GM19238 (cell line): ENCODE measurements around the gene KRTAP5-11.
"Not testable (repeated sequence)": the region's sequence is repeated elsewhere in the genome, so short reads cannot be mapped to it uniquely, and the experiment has no call there.

Source experiments
- DNase-seq: peaks from one replicate; pipeline ENCODE4 v3.0.0; 2011; ENCODE audit warnings: low spot score; ENCODE audit not compliant: insufficient read length

Gene KRTAP5-11, protein sequence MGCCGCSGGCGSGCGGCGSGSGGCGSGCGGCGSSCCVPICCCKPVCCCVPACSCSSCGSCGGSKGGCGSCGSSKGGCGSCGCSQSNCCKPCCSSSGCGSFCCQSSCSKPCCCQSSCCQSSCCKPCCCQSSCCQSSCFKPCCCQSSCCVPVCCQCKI

DNA sequence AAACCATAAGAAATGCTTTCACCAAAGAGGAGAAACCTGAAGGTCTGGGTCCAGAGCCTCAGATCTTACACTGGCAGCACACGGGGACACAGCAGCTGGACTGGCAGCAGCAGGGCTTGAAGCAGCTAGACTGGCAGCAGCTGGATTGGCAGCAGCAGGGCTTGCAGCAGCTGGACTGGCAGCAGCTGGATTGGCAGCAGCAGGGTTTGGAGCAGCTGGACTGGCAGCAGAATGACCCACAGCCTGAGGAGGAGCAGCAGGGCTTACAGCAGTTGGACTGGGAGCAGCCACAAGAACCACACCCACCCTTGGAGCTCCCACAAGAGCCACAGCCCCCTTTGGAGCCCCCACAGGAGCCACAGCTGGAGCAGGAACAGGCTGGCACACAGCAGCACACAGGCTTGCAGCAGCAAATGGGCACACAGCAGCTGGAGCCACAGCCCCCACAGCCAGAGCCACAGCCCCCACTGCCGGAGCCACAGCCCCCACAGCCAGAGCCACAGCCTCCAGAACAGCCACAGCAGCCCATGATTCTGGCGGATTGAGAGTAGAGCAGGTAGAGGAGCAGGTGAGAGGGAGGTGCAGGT is at the start of gene KRTAP5-11:
KRTAP5-11 (minus strand) TSS at position 567 of the 587 bp plus-strand sequence; CDS start at position 529, 38 bp downstream.
- DNase-seq, result no peak

- not testable (repeated sequence) for DNase-seq
Measured at GRCh38 chr11:71631551-71631950, 48.9 kb upstream of the KRTAP5-11 start.

DNA sequence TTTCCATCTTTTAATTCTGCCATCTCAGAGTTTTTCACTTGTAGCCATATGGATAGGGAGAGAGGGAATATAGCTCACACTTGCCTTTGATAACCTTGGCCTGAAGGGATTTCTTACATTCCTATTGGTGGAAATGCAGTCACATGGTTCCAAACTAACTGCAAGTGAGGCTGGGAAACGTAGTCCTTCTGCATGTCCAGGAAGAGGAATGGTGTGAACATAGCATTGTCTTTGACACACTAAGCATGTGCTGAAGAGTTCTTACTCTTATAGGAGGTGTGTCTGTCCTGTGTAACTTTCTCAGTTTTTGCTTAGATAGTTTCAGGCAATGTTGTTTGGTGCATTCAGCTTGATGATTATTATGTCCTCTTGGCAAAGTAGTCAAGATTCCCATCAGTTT is 47.4 kb upstream of the KRTAP5-11 start:
- DNase-seq, result not testable (repeated sequence)

GRCh38 chr11:71628943-71629342 is 46.3 kb upstream of the KRTAP5-11 start:
- not testable (repeated sequence) for DNase-seq

- DNase-seq, result not testable (repeated sequence)
Measured at GRCh38 chr11:71623226-71623625, 40.6 kb upstream of the KRTAP5-11 start.

- DNase-seq, result not testable (repeated sequence)
Measured at GRCh38 chr11:71622561-71622960, 39.9 kb upstream of the KRTAP5-11 start.

DNA sequence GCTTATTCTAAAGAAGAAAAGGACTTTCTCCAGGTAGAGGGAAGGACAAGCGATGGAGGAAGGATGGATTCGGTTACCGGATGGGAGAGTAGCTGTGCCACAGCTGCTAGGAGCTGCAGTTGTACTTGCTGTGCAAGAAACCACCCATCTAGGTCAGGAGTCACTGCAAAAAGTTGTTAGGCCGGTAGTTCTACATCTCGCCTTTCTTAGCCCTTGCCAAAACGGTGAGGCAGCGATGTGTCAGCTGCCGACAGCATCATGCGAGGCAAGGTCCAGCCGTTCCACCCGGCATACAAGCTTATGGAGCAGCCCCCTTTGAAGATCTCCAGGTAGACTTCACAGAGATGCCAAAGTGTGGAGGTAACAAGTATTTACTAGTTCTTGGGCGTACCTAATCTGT is 32.3 kb upstream of the KRTAP5-11 start:
- not testable (repeated sequence) for DNase-seq

GRCh38 chr11:71614366-71614917 is 31.8 kb upstream of the KRTAP5-11 start:
- not testable (repeated sequence) for DNase-seq

DNA sequence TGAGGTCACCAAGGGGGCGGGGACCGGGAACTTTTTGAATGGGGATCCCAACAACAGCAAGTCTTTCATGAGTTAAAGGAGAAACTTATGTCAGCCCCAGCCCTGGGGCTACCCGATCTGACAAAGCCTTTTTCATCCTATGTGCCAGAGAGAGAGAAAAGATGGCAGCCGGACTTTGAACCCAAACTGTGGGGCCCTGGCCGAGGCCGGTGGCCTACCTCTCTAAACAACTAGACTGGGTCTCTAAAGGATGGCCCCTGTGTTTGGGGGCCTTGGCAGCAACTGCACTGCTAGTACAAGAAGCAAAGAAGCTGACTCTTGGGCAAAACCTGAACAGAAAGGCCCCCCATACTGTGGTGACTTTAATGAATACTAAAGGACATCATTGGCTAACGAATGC is 31.3 kb upstream of the KRTAP5-11 start:
- not testable (repeated sequence) for DNase-seq

DNA sequence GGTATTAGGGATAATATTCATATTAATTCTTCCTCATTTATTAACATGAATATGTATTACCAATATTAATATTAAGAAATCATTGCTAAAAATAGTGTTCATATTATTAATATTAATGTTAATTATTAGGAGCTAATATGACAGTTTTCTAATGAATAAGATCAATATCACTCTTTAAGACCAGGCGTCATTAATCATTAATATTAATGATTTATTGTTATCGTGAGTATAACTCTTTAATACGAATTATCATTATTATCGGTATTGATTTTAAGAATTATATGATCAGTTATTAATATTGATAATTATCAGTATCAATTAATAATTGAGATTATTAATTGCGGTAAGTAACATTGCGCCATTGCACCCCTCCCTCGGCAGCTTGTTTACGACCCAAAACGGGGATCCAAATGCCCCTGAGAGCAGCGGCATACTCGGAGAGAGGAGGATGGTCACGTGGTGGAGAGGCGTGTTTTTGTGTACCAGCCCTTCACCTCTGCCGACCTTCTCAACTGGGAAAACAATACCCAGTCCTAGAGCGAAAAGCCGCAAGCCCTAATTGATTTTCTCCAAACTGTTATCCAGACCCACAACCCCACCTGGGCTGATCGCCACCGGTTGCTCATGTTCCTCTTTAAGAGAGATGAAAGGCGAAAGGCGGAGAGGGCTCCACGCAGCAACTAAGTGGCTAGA is 28.7 kb upstream of the KRTAP5-11 start:
- not testable (repeated sequence) for DNase-seq

DNA sequence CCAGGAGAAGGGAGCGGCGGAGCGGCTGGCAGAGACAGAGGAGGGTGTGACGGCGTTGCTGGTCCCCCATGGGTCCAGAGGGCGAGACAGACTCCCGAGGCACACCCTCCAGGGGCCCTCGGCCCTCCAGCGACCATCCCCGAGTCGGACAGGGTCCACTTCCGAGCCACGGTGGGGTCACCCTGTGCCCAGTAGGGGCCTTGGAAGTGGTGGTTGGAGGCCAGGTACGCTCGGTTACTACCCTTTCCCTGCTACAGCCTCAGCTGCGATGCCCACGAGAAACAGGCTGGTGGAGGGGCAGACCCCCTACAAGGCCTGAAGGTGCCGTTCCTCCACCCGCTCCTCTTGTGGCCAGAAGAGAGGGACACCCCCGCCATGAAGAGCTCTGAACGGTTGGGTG is 25.6 kb upstream of the KRTAP5-11 start:
- not testable (repeated sequence) for DNase-seq

DNA sequence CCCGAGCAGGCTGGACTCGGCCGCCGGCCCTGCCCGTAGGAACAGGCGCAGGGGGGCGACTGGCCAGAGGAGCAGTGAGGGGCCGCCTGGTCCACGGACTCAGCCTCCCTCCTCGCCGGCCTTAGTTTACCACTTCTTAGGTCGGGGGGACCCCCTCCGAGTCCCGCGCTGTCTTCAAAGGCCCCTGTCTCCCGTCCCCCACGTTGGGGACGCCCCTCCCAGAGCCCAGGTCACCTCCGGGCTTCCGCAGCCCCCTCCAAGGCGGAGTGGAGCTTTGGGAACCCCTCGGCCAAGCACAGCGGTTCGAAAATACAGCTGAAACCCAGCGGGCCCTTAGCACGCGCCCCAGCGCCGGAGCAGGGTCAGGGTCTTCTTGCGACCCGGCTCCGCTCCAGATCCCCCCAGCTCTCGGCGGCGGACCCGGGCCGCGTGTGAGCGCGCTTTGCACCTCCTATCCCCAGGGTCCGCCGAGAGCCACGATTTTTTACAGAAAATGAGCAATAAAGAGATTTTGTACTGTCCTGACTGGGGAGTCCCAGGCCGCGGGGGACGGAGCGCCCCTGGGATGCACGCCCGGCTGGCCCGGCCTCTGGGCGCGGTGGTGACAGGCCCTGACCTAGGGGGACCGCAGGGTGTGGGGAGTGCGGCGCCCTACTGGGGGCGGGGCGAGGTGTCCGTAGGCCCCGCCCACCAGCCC is 25.0 kb upstream of the KRTAP5-11 start:
- DNase-seq, result not testable (repeated sequence)

DNA sequence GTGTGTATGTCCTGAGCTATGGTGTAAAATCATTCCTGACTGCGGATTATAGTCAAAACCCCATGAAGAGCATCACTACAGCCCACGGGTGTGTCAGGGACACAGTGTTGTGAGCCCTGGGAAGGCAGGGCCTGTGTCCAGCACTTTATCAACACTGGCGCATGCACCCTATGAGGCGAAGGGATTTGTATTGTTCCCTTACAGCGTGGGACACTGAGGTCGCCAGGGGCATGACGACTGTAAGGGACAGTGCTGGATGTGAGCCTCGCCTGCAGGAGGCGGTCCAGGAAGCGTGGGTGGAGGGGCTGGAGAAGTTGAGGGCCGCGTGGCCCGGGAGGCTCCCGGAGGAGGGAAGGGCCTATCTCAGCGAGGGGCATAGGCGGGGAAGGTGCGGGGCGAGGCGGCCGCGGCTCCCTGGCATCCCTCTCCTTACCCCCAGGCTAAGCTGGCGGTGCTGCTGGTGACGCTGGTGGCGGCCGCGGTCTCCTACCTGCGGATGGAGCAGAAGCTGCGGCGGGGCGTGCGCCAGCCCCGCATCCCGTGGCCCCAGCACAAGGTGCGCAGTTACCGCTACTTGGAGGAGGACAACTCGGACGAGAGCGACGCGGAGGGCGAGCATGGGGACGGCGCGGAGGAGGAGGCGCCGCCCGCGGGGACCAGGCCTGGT is 24.3 kb upstream of the KRTAP5-11 start:
- not testable (repeated sequence) for DNase-seq

GRCh38 chr11:71604798-71605488 is 22.3 kb upstream of the KRTAP5-11 start:
- not testable (repeated sequence) for DNase-seq

- DNase-seq, result not testable (repeated sequence)
Measured at GRCh38 chr11:71603221-71603620, 20.5 kb upstream of the KRTAP5-11 start.

DNA sequence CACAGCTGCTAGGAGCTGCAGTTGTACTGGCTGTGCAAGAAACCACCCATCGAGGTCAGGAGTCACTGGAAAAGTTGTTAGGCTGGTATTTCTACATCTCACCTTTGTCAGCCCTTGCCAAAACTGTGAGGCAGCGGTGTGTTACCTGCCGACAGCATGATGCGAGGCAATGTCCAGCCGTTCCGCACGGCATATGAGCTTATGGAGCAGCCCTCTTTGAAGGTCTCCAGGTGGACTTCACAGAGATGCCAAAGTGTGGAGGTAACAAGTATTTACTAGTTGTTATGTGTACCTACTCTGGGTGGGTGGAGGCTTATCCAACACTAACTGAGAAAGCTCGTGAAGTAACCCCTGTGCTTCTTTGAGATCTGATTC is 6.9 kb upstream of the KRTAP5-11 start:
- not testable (repeated sequence) for DNase-seq

- DNase-seq, result not testable (repeated sequence)
Measured at GRCh38 chr11:71588822-71589545, 6.3 kb upstream of the KRTAP5-11 start.

DNA sequence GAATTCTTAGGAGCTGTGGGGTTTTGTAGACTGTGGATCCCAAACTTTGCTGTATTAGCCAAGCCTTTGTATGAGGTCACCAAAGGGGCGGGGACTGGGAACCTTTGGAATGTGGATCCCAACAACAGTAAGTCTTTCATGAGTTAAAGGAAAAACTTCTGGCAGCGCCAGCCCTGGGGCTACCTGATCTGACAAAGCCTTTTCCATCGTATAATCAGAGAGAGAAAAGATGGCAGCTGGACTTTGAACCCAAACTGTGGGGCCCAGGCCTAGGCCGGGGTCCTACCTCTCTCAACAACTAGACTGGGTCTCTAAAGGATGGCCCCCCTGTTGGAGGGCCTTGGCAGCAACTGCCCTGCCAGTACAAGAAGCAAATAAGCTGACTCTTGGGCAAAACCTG is 5.6 kb upstream of the KRTAP5-11 start:
- DNase-seq, result not testable (repeated sequence)

DNA sequence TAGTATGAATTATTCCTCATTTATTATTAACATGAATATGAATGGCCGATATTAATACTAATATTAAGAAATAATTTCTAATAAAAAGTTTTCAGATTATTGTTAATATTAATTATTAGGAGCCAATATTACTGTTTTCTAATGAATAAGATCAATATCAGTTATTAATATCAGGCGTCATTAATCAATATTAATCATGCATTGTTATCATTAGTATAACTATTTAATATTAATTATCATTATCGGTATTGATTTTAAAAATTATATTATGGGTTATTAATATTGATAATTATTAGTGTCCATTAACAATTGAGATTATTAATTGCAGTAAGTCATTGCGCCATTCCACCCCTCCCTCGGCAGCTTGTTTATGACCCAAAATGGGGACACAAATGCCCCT is 3.0 kb upstream of the KRTAP5-11 start:
- DNase-seq, result not testable (repeated sequence)

GRCh38 chr11:71582969-71583368 is 294 bp upstream of the KRTAP5-11 start:
- not testable (repeated sequence) for DNase-seq
